ENCODE measurements around the gene PLEKHH2.

- TF ChIP-seq CTCF (conservative IDR thresholded peaks at IDR 0.05 in 1 of 2, IDR thresholded peaks at IDR 0.05 in 1 of 2; ENCODE audit: extremely low read depth in 1 of 2, insufficient read depth in 1 of 2, low read depth in 1 of 2, low read length in 2 of 2), result no peak
- no peak for TF ChIP-seq EZH2 (IDR thresholded peaks at IDR 0.05; ENCODE audit: borderline replicate concordance, low read length)
Measured at GRCh38 chr2:43648994-43649701, 12.1 kb downstream of the PLEKHH2 start.
